KG1 (cell line): ENCODE results near the gene WFIKKN2.
"Not testable (repeated sequence)": the region's sequence is repeated elsewhere in the genome, so short reads cannot be mapped to it uniquely, and the experiment has no call there.

ENCODE experiments used
- DNase-seq: peaks from one replicate; lab custom pipeline; 2025; lab: John Stamatoyannopoulos, UW

The WFIKKN2 gene

DNA sequence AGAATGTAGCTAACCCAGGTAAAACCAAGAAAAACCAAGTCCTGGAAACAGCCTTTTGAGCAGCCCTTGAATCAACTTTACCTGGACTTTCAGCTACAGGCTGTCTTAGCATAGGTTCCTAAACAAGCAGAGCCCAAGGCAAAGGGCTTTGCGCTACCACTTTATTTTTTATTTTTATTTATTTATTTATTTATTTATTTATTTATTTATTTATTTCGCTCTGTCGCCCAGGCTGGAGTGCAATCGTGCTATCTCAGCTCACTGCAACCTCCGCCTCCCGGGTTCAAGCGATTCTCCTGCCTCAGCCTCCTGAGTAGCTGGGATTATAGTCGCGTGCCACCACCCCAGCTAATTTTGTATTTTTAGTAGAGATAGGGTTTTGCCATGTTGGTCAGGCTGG is 41.7 kb downstream of the WFIKKN2 start:
- not testable (repeated sequence) for DNase-seq

DNA sequence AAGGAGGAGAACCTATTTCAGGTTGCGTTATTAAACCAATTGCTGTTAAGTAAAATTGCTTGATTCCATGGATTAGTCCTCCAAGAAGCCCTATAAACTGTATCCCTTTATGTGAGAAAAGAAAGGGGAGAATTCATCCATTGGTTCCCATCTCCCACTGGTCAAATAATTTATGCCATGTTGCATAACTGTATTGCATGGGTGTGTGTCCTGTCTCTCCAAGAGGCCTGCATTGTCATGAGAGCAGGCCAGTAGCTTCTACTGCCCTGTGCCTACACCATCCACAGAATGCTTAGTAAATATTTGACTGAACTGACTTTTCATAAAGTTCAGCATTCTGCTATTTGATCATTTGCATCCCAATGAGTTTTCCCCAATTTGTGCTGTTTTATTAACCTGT is 42.5 kb downstream of the WFIKKN2 start:
- no peak for DNase-seq

DNA sequence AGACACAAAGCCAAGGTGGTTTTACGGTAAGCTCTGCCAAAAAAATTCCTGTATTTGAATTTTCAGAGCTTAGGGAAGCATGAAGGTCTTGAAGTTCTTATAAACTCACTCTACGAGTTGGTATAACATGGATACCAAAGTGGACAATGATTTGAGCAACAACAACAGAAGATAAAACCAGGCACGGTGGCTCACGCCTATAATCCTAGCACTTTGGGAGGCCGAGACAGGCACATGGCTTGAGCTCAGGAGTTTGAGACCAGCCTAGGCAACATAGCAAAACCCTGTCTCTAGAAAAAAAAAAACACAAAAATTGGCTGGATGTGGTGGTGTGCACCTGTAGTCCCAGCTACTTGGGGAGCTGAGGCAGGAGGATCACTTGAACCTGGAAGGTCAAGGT is 43.7 kb downstream of the WFIKKN2 start:
- no peak for DNase-seq

DNA sequence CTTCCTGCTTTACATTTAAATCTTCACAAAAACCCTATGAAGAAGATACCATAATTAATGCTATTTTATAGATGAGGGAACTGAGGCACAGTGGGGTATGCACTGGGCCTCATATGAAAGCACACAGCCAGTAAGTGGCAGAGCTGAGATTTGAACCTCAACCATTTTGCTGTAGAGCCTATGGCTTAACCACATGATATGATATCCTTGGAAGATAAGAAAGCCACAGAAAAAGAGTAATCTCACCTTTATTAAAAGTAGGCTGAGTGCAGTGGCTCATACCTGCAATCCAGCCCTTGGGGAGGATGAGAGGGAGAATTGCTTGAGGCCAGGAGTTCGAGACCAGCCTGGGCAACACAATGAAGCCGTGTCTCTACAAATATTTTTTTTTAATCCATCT is 45.8 kb downstream of the WFIKKN2 start:
- DNase-seq: no peak

DNA sequence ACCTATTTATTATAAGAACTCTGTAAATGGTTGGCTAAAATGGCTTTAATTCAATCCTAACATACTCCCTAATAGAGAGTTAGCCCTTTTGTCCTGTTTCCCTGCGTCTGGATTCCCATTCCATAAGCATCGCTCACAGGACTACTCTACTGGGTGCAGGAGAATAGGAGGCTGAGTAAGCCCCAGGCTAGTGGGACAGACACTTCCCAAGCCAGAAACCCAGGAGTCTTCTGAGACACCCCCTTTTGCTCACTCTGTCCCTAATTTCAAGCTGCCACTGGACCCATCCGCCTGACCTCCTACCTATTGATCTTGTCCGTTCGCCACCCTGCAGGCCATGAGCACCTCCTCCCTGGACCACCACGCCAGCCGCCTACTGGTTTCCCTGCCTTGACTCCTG is 47.5 kb downstream of the WFIKKN2 start:
- DNase-seq: no peak

DNA sequence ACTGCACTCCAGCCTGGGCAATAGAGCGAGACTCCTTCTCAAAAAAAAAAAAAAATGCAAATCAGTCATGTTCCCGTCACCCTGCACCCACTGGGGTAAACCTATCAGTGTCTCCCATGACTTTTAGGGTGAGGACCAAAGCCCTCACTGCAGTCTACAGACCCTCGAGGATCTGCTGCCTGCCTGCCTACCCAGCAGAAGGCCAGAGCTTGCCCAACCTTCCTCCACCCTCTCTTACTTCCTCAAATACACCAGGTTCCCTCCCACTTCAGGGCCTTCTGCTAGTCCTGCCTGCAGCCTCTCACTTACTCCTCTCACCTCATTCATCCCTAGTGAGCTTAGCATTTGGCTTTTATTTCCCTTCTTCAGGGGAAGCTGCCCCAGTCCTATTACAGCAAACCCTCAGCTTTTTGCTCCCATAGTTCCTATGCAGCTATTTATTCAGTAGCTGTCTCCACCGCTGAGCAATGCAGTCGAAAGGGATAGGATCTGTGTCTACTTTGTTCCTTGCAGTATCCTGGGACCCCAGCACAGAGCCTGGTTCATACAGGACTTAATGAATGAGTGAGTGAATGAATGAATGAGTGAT is 48.6 kb downstream of the WFIKKN2 start:
- peak; percentile 27 for DNase-seq

DNA sequence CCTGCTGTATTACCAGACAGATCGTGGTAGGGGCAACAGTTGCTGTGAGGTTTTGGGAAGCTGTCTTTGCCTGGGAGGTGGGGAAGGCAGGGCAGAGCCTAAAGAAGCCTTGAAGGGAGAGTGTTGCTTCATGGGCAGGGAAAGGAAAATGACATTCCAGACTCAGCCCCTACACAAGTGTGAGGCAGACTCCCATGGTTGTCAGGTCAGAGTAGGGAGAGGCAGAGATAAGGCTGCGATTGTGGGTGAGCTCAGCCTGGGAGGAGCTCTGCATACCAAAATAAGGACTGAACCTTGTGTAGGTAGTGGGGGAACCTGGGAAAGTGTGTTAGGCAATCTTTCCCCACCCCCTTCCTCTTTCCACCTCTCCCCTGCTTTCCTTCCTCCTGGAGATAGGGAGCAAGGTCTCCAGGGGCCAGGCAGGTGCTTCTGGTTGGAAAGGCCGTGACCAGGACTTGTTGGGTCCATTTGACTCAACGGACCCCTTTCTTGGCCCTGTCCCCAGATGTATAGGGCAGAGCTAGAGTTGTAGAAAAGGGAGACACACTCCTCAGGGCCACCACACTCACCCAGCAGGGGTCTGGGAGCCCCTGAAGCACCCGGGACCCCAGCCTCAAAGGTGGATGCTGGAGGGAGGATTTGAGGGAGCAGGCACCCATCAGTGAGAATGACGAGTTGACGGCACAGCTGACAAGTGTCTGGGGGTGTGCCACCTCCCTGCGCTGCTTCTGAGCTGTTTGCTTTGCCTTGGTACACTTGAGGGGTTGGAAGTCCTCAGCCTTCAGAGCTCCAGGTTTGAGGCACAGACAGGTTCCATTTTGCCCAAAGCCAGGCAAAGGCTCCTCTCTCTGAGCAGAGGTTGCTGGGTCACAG is 49.3 kb downstream of the WFIKKN2 start:
- no peak for DNase-seq

DNA sequence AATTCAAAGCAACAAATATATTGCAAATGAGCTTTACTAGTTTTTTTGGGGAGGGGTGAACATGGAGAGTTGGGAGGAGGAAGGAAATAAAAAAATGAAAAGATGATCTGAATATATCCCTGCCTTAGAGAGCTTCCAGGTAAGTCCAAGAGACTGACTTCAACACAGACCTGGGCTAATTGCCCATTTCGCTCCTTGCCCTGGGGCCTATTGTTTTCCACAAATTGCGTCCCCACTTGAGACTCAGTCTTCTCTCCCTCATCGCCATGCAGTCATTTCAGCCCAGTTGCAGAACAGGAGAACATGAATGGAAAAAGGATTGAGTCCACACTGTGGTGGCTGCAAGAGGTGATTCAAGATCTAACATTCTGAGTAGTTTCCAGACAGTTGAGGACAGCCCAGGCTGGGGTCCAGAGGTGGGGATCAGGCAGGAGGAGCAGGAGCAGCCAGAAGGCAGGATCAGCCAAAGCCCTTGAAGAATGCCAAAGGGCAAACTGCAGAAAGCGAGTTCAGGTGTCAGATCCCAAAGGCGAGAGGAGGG is 52.4 kb downstream of the WFIKKN2 start:
- no peak for DNase-seq

DNA sequence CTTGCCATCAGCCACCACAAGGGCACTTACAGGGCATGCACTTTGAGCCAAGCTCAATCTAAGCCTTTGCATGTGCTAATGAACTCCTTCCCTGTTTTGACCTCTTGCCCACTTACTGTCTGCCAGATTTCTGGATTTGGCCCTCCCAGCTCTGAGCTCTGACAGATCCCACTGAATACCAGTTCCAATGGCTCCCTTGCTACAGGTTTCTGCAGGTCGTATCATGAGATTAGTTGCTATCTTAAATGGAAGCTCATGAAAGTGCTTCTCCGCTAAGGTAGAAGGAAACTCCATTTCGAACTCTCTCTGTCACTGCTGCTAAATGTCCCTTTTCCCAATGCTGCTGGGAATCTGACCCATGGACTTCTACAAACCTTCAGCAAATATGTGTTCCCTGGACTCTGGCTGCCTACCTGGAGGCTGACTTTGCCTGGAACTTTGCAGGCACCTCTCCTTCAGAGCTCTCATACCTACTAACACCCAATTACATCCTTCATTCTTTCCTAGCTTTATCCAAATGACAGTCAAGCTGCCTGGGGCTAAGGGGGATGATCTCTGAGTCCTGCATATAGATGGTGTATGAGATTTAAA is 54.2 kb downstream of the WFIKKN2 start:
- DNase-seq: no peak

DNA sequence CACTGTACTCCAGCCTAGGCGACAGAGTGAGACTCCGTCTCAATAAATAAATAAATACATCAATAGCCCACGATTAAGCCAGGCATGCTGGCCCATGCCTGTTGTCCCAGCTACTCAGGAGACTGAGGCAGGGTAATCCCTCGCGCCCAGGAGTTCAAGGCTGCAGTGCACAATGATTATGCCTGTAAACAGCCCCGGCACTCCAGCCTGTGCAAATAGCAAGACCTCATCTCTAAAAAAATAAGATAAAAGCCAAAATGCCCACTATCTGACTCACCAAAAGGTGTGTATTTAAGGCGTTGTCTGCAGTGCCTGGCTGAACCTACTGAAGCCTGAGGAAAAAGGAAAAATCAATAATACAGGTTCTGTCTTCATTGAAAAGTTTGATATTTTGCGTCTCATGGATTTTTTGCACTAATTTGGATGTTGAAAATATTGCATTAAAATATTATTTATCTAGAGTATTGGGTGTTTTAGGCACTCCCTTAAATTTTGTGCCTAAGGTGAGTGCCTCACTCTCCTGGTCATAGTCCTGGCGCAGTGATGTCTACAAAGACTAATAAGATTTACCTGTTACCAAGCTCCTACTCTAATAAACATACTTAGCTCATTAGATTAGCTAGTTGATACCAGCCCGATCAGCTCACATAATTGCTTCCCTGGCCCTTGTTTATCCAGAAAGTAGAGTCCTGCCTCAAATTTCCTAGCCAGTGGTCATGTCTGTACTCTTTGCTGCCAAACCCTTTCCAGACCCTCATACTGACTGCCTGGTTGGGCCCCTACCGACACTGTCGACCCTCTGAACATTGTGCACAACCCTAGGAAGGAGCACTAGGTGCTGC is 55.5 kb downstream of the WFIKKN2 start:
- DNase-seq: no peak

DNA sequence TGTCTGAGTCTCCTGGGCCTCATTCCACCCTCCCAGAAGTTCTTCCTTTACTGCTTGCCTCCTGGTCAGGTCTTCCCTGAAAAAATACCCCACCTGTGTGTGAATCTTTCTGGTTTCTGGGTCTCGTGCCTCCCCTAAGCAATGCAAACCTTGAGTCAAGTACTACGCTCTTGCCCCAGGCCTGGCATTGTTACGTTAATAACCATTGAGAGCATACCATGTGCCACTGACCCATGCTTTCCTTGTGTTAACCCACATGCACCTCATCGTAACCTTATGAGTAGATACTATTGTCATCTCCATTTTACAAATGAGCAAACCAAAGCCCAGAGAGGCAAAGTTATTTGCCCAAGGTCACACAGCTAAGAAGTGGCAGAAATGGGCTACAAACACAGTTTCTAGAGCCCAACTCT is 56.2 kb downstream of the WFIKKN2 start:
- DNase-seq: no peak
